HepG2 (cell line): ENCODE data around the gene CD248. TPM values are rescaled to one million over a fixed set of nuclear protein-coding genes. Genes with fewer than 3 reads are reported as not detected.

Experiments
- BHLHE40 ChIP-seq: IDR thresholded peaks from 2 replicates; pipeline ENCODE4 v1.6.1; 2011; ENCODE audit warnings: low read length, improper control_type of control experiment
- CSRNP1 ChIP-seq: sonication (generic); formaldehyde crosslinking; IDR thresholded peaks from 2 replicates; pipeline ENCODE4 v1.8.1; 2023; ENCODE audit warnings: mild to moderate bottlenecking, missing genetic modification reagents
- EEA1 ChIP-seq: sonication (generic); formaldehyde crosslinking; IDR thresholded peaks from 2 replicates; pipeline ENCODE4 v1.5.1; 2020; ENCODE audit warnings: mild to moderate bottlenecking, missing genetic modification reagents, borderline replicate concordance
- FOSL2 ChIP-seq: sonication (generic); formaldehyde crosslinking; IDR thresholded peaks from 2 replicates; pipeline ENCODE4 v1.4.0; 2020; ENCODE audit warnings: missing genetic modification reagents
- NR2F1 ChIP-seq, 2 experiments: fragments of 450-650 bp in 1 of 2; formaldehyde crosslinking in 1 of 2; IDR thresholded peaks; 2 replicates each; pipeline versions ENCODE4 v1.5.0 to v1.6.1; 2016 to 2020; ENCODE audit warnings: mild to moderate bottlenecking in 1 of 2, missing compliant biosample characterization in 1 of 2, missing genetic modification reagents in 1 of 2, moderate library complexity in 1 of 2
- POGZ ChIP-seq: sonication (generic); formaldehyde crosslinking; IDR thresholded peaks from 2 replicates; pipeline ENCODE4 v1.4.0; 2020; ENCODE audit warnings: mild to moderate bottlenecking, missing genetic modification reagents
- SP4 ChIP-seq: sonication (generic); formaldehyde crosslinking; IDR thresholded peaks from 2 replicates; pipeline ENCODE4 v1.8.1; 2023; ENCODE audit warnings: mild to moderate bottlenecking, missing genetic modification reagents
- TRIM24 ChIP-seq: sonication (generic); formaldehyde crosslinking; IDR thresholded peaks from 2 replicates; pipeline ENCODE4 v1.8.0; 2022; ENCODE audit warnings: mild to moderate bottlenecking, missing genetic modification reagents
- XRCC5 ChIP-seq: fragments of 200-400 bp; formaldehyde crosslinking; optimal IDR thresholded peaks from 2 replicates; pipeline ENCODE3; 2017; ENCODE audit warnings: mild to moderate bottlenecking, low read length
- YY1 ChIP-seq: IDR thresholded peaks from 2 replicates; pipeline ENCODE4 v1.6.1; 2011; ENCODE audit warnings: low read length, low read depth, moderate library complexity, mild to moderate bottlenecking; ENCODE audit not compliant: insufficient read depth, insufficient replicate concordance
- ZFP1 ChIP-seq: IDR thresholded peaks from 2 replicates; pipeline ENCODE4 v1.6.1; 2016
- ZKSCAN5 ChIP-seq: sonication (generic); formaldehyde crosslinking; IDR thresholded peaks from 2 replicates; pipeline ENCODE4 v1.5.1; 2020; ENCODE audit warnings: mild to moderate bottlenecking, missing genetic modification reagents
- ZNF24 ChIP-seq: fragments of 450-650 bp; IDR thresholded peaks from 2 replicates; pipeline ENCODE4 v1.6.1; 2017; ENCODE audit warnings: antibody characterized with exemption, mild to moderate bottlenecking
- ZNF282 ChIP-seq: fragments of 450-650 bp; IDR thresholded peaks from 2 replicates; pipeline ENCODE4 v1.6.1; 2018; ENCODE audit not compliant: partially characterized antibody
- ZNF318 ChIP-seq: sonication (generic); formaldehyde crosslinking; IDR thresholded peaks from 2 replicates; pipeline ENCODE4 v1.4.0; 2020; ENCODE audit warnings: mild to moderate bottlenecking, missing genetic modification reagents
- ZNF580 ChIP-seq: IDR thresholded peaks from 2 replicates; pipeline ENCODE4 v1.6.1; 2016; ENCODE audit warnings: low read depth, borderline replicate concordance
- ZNF788 ChIP-seq: sonication (generic); formaldehyde crosslinking; IDR thresholded peaks from 2 replicates; pipeline ENCODE4 v1.5.0; 2020; ENCODE audit warnings: mild to moderate bottlenecking, missing genetic modification reagents, borderline replicate concordance
- ZSCAN5A ChIP-seq: sonication (generic); formaldehyde crosslinking; IDR thresholded peaks from 2 replicates; pipeline ENCODE4 v1.8.0; 2022; ENCODE audit warnings: mild to moderate bottlenecking, missing genetic modification reagents, borderline replicate concordance
- polyA plus RNA-seq, 8 experiments: library from polyadenylated mRNA; depleted of rRNA in 3 of 8; stranded (reverse) in 7 of 8; unstranded in 1 of 8; fragments of >200 nt; fragmentation: Illumina TruSeq in 4 of 8; extraction: Trizol in 4 of 8; gene quantifications; 2 replicates each; pipeline versions ENCODE4 v1.2.1 to v1.2.3, GENCODE V29; 2011 to 2016; ENCODE audit warnings: low read depth in 4 of 8, missing spikeins in 1 of 8, mixed read lengths in 1 of 8; ENCODE audit not compliant: insufficient read depth in 1 of 8
- total RNA-seq, 5 experiments: library from RNA; depleted of rRNA; stranded (reverse); fragments of >200 nt; fragmentation: Illumina TruSeq; extraction: Trizol; gene quantifications; 2 replicates each; pipeline ENCODE4 v1.2.3, GENCODE V29; 2016; ENCODE audit warnings: low read depth in 1 of 5

Gene CD248
- total and polyA plus RNA-seq, 2 of the 13 experiments (the other 11 are each of a cell fraction or from before 2014, with no cell fraction given): 0.25 to 0.35 TPM

- no peak for TF ChIP-seq ZNF282
- TF ChIP-seq NR2F1 (CRISPR knock-in tag; IDR thresholded peaks at IDR 0.05): no peak
- no peak; the same call in 1 of the 2 replicates for TF ChIP-seq SP4
- TF ChIP-seq BHLHE40: 0 out of 2 replicates have a peak, but pooled peaks have one; percentile 26
- TF ChIP-seq ZKSCAN5: no peak
- TF ChIP-seq XRCC5: no peak
- TF ChIP-seq POGZ (CRISPR knock-in tag): no peak
- no peak for TF ChIP-seq YY1
- TF ChIP-seq ZSCAN5A: no peak
- peak; percentile 99 for TF ChIP-seq ZNF24
- TF ChIP-seq EEA1: no peak
- TF ChIP-seq ZFP1 (CRISPR knock-in tag): no peak
- TF ChIP-seq ZNF318 (CRISPR knock-in tag): no peak
- TF ChIP-seq TRIM24 (CRISPR knock-in tag): no peak
- TF ChIP-seq ZNF788 (CRISPR knock-in tag): 0 out of 2 replicates have a peak, but pooled peaks have one; percentile 13
- no peak for TF ChIP-seq ZNF580 (CRISPR knock-in tag)
- peak; percentile 55 for TF ChIP-seq FOSL2 (CRISPR knock-in tag)
- TF ChIP-seq CSRNP1 (CRISPR knock-in tag): 0 out of 2 replicates have a peak, but pooled peaks have one; percentile 26
These were observed 30.8 kb upstream of the CD248 start, which contains the start of gene B4GAT1 (continued) for GRCh38 chr11:66347425-66348276.
